ENCODE data around the gene GHITM. TPM values are rescaled to one million over a fixed set of nuclear protein-coding genes. Genes with fewer than 3 reads are reported as not detected.

The GHITM gene
- total and polyA plus RNA-seq, 2 of the 13 experiments (the other 11 are each of a cell fraction or from before 2014, with no cell fraction given) = 163 to 212 TPM

GRCh38 chr10:84139126-84140035 lies at the start of gene GHITM (continued):
- peak; percentile 81 for TF ChIP-seq ELF3 (CRISPR knock-in tag; IDR thresholded peaks at IDR 0.05)
- no peak for TF ChIP-seq ADNP (CRISPR knock-in tag; IDR thresholded peaks at IDR 0.05)
- no peak for TF ChIP-seq ZBTB38 (CRISPR knock-in tag; IDR thresholded peaks at IDR 0.05)
- peak; percentile 66; the same call in 1 of the 2 replicates for TF ChIP-seq PHF21A (CRISPR knock-in tag; IDR thresholded peaks at IDR 0.05)
- TF ChIP-seq NR2F1 (CRISPR knock-in tag; IDR thresholded peaks at IDR 0.05) = 0 out of 4 replicates have a peak, but pooled peaks of 1 of the 2 experiments have one; percentile 38
- no peak for TF ChIP-seq ZNF24 (IDR thresholded peaks at IDR 0.05)
- peak; percentile 33; the same call in 1 of the 2 replicates for TF ChIP-seq SNAPC2 (CRISPR knock-in tag; IDR thresholded peaks at IDR 0.05)
- TF ChIP-seq ZNF12 (CRISPR knock-in tag; IDR thresholded peaks at IDR 0.05) = no peak; the same call in 1 of the 2 replicates
- no peak; the same call in 1 of the 2 replicates for TF ChIP-seq ETV6 (CRISPR knock-in tag; conservative IDR thresholded peaks at IDR 0.05)
- TF ChIP-seq MLX (CRISPR knock-in tag; IDR thresholded peaks at IDR 0.05) = 0 out of 2 replicates have a peak, but pooled peaks have one; percentile 35
- peak; percentile 66; the same call in 1 of the 2 replicates for TF ChIP-seq KAT7 (CRISPR knock-in tag; IDR thresholded peaks at IDR 0.05; ENCODE audit: borderline replicate concordance)
- 0 out of 2 replicates have a peak, but pooled peaks have one; percentile 68 for TF ChIP-seq ZMAT3 (CRISPR knock-in tag; conservative IDR thresholded peaks at IDR 0.05)
- TF ChIP-seq RCOR2 (CRISPR knock-in tag; IDR thresholded peaks at IDR 0.05) = no peak
- TF ChIP-seq ZNF367 (CRISPR knock-in tag; IDR thresholded peaks at IDR 0.05; ENCODE audit: borderline replicate concordance) = peak; percentile 75; the same call in 1 of the 2 replicates
- TF ChIP-seq SRSF9 (IDR thresholded peaks at IDR 0.05; ENCODE audit: borderline replicate concordance, insufficient read depth, low read depth, low read length, poor library complexity, severe bottlenecking) = no peak
- TF ChIP-seq ZNF639 (CRISPR knock-in tag; conservative IDR thresholded peaks at IDR 0.05) = peak; percentile 71
- TF ChIP-seq ZNF800 (CRISPR knock-in tag; IDR thresholded peaks at IDR 0.05) = no peak
- no peak for TF ChIP-seq HHEX (CRISPR knock-in tag; IDR thresholded peaks at IDR 0.05)
- no peak for TF ChIP-seq FLYWCH1 (CRISPR knock-in tag; IDR thresholded peaks at IDR 0.05)
- TF ChIP-seq ZNF101 (CRISPR knock-in tag; IDR thresholded peaks at IDR 0.05; ENCODE audit: borderline replicate concordance, low read depth) = no peak
- no peak for TF ChIP-seq ZBTB37 (CRISPR knock-in tag; IDR thresholded peaks at IDR 0.05)
- TF ChIP-seq FOXO4 (CRISPR knock-in tag; conservative IDR thresholded peaks at IDR 0.05) = no peak
- TF ChIP-seq ZNF383 (CRISPR knock-in tag; IDR thresholded peaks at IDR 0.05; ENCODE audit: borderline replicate concordance) = no peak

Measured in HepG2 (cell line).